NCI-H1092 treated with DMSO at 0.1 percent for 48 hours (cell line): Measurements from ENCODE around the gene KLF13.

Experiments used
- DNase-seq: peaks from one replicate; lab custom pipeline; 2025; lab: John Stamatoyannopoulos, UW

Gene KLF13

DNA sequence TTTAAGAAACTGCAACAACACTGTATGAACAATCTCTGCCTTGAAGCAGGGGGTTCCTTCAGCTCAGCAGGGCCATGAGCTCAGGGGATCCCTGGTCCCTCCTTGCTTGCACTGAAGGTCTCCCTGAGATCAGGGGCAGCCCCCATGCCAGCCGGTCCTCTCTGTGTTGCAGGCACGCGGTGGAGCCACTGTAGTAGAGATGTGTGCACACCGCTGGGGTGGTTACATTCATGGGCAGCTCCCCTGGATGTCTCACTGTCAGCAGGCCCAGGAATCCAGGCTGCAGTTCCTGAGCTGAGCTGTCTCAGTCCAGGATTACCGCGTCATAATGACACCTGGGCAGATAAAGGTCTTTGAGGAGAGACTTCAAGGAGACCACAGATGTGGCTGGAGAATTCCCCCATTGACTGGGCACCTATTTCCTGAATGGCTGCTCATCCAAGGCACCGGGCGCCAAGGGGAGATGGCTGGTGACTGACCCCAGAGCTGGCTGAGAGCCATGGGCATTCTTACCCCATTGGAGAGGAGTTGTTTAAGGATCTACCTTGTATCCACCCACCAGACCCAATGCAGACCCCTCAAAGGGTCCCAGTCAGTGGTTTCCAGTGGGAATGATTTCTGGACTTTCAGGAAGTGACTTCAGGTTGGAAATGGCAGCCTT lies 10.4 kb upstream of the KLF13 start:
- DNase-seq, result no peak

DNA sequence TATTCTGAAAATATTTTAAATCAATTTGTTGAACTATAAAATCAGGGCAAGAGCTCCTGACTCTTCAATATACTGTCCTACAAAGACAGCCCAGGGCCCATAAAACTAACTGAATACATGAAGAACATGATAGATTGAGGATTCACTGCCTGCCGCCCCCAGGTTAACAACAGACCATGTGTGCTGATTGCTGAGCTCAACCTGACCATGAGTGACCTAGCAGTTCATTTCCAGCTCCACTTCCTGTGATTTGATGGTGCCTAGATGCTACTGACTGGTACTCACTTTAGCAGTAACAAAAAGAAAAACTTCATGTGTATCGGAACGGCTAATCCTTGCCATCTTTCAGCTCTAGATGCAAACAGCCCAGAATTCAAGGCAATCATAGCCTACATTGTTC lies 9.6 kb upstream of the KLF13 start:
- no peak for DNase-seq

DNA sequence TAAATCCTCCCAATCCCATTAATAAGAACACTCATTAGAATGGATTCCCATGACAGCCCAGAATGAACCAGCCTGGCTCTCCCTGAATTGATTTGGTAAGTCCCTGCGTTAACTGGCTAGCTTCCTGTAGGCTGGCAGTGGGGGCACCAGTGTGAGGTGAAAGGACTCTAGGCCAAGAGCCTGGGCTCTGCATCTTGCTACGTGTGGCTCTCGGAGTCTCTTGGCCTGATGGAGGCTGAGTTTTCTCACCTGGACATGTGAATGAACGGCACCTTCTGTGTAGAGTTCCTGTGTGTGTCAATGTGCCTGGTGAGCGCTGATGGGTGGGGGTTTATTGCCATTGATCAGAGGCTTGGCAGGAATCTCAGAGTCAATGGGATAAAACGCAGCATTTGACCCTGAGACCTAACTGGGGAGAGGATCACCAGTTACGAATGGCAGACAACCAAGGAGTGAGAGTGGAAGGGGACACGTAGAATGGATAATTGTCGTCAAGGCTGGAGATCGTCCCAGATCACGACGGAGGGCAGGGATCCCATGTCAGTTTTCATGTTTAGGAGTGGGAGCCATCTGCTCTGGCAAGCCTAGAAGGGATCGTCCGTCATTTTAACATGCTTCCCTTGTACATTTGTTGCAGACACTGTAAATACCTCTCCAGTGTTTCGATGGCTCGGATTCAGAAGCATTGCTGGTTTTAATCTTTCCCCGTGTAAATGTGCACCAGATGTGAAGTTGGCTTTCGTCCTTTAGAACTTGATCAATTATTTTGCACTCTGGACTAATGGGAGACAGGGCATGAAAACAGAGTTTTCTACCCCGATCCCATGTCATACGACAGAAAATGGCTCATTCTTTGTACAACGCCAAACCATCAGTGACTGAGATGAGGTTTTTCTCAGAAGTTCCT lies 9.0 kb upstream of the KLF13 start:
- no peak for DNase-seq

DNA sequence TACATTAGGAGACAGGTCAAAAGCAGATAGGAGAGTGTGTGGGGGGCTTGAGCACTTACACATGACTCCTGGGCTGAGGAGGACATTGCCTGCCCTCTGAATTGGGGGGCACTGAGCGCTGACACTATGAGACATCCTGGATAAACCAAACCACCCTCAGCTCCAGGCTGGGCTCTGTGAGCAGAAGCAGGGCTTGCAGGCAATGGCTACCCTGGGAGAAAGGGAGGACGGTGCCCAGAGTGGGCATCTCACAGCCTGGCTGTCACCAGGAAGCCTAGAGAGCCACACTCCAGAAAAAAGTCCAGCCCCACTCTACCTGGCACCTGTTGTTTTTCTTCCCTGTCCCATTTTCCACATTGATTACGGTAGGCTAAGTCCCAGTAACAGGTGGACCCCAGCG lies 8.2 kb upstream of the KLF13 start:
- DNase-seq, result no peak

DNA sequence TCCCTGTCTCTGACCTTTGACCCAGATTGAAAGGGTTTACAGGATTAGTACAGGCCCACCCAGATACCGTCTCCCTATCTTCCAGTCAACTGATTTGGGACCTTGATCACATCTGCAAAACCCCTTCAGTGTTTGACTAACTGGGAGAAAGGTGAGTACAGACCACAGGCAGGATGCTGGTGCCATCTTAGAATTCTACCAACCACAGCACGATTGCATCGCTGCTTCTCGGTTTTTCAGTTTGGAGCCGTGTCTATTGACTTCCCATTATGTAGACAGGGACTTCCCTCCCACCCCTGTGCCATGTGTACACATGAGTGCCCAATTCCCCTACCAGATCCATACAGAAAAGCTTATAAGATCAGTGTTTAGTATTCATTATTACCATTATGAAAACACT lies 6.6 kb upstream of the KLF13 start:
- DNase-seq, result no peak

GRCh38 chr15:31321418-31321817 lies 5.2 kb upstream of the KLF13 start:
- DNase-seq, result no peak

DNA sequence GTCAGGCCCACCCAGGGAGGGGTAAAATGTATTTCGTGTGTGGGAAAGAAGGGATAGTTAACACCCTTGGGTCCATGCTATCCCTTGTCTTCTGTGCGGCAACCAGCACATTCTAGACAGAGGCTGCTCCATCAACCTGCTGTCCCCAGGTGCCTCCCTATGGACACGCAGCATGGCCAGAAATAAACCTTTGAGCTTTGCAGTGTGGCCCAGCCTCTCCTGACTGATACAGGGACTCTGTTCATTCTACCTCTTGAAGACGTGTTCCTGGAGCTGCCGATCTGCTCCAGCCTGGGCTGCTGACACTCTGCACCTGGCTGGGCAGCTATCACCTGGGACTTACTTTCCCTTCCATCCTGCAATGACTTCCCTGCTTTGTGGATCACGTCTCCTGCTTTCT lies 4.1 kb upstream of the KLF13 start:
- no peak for DNase-seq

DNA sequence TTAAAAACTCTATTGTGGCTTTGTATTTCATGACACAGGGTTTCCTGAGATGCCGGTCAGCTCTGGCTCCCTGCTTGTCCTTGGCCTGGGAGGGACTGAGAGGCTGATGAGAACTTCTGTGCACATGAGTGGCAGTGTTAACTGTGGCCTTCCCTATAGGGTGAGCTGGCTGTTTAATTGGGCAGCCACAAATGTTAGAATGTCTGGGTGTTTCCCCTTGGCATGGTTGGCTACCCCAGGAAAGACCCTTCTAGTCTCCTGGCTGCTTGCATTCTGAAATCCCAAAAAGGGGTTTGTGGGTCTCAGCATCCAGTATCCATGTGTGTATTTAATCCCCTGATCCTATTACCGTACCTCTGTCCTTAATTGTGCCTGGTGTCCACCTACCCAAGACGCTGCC lies 3.0 kb upstream of the KLF13 start:
- no peak for DNase-seq

DNA sequence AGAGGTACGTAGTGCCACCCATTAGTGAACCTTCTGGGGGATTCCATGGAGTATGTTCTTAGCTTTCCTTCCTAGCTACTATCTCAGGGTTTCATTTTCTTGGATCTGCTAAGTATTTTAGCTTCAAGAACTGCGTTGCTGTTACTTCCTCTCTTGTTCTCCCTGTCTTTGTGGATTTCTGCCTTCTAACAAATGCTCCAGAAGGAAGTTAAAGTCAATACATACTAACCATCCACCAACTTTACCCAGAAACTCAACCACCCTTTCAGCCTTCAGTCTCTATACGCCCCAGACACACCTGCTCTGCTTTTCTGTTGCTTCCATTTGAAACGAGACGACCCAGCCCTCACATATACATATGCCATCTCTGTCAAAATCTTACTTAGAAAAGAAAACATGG lies 2.4 kb upstream of the KLF13 start:
- no peak for DNase-seq

DNA sequence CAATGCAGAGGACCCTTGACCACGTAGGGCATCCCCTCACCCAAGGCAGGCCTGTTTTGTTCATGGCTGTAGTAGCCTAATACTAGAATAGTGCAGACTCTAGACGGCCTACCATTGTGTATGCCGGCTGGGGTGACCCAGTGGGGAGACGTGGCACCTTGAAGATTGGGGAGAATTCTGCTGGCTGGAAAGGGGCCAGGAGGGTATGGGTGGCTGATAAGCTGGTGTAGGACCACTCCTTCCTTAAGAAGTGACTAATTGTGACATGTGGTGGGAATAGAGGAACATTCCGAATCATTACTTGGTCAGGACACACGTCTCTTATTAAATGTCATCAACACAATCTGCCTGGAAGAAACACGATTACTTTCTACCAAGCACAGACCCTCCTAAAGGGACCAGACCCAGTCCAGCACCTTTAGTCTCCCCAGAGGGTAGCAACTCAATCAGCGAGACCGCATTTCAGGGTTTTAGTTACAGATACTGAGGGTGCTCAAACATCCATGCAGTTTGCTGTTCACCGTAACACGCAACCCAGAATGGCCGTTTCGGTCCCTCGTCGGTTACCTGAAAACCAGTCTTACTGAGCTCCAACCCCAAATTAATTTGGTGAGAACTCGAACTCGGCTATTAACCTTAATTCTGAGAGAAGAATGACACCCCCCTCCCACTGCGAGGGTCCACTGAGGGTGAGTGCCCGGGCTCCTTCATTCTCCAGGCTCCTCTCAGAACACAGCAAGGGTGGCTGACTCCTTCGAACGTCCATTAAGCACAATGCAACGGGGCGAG lies 1.6 kb upstream of the KLF13 start:
- no peak for DNase-seq

DNA sequence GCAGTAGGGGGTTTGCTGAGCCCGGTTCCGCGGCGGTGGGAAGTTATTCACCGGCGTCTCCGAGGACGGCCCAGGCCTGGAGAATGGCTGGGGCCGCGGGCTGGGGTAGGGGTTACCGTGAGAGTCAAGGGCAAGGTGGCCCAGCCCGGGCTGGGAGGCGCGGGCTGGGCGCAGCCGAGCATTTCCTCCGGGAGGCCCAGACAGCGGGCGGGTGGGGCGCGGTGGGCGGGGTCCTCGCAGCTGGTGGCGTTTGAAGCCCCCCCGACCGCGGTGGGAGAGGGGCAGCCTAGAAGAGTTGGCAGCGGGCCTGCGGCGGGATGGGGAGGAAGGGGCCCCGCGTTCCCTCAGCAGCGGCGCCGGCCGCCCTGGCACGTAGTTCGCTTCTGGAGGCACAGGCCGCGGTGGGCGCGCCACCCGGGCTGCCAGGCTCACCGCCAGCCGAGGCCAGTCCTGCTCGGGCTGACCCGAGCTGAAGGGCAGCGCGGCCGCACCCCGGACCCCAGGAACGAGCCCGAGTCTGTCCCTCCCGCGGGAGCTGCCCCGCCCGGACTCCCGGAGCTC lies 960 bp upstream of the KLF13 start:
- peak; percentile 48 for DNase-seq

- no peak for DNase-seq
These were observed 437 bp downstream of the KLF13 start for GRCh38 chr15:31326875-31327668.

DNA sequence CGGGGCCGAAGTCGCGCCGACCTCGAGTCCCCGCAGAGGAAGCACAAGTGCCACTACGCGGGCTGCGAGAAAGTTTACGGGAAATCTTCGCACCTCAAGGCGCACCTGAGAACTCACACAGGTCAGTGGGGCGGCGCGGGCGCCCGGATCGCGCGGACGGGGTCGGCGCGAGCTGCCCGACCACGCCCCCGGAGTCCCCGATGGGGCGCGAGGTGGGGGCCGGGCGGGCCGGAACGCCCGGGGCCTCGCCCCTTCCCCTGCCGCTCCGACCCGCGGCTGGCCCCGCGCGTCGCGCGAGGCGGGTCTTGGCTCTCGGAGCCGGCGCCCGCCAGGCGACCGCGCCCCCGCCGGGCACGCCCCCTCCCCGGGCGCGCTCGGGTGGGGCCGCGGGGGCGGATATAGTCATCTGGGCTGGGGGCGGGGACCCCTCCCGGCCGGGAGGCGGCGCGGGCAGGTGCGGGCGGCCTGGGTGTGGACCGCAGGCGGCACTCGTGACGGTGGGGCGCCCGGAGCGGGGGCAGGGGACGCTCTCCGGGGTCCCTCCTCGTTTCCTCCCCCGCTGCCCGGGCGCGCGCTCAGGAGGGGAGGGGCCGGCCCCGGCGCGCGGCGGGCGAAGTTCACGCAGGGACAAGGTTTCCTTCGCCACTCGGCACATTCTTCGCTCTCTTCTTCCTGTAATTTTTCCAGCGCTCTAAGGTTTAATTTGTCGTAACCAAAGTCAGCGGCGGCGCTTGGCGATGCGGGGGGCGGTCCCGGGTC lies 1.2 kb downstream of the KLF13 start:
- DNase-seq, result no peak

- DNase-seq, result no peak
These were observed 1.9 kb downstream of the KLF13 start for GRCh38 chr15:31328428-31328968.

DNA sequence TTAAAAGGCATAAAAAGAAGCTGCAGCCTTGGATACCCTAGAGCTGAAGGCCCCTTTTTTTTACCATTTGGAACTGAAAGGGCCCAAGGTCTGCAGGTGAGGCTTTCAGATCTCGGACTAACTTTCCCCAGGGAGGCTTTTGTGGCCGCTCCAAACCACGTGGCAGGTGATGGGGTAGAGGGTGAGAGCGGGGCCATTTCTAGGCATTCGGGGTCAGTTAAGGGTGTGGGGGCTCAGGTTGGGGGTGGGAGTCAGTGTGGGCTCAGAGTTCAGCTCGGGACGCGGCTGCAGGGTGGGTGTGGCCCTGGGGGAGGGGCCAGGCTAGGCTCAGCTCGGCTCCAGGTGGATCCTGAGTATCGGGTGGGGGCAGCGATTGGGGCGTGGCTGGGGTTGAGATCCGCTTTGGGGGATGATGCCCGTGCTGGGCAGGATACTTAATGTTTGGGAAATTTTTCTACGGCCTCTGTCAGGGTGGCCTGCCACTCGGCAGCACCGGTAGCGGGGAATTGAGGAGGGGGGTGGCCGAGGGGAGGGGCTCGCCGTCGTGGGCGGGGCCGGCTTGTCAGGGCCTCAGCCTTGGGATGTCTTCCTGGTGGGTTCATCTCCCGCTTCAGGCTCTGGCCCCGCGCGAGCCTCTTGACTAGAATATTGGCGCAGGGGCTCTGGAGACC lies 2.5 kb downstream of the KLF13 start:
- no peak for DNase-seq

GRCh38 chr15:31329640-31330010 lies 3.0 kb downstream of the KLF13 start:
- DNase-seq, result no peak

- no peak for DNase-seq
These were observed 3.6 kb downstream of the KLF13 start for GRCh38 chr15:31330111-31330785.

- DNase-seq, result no peak
These were observed 4.2 kb downstream of the KLF13 start for GRCh38 chr15:31330836-31331235.

GRCh38 chr15:31331389-31331788 lies 4.8 kb downstream of the KLF13 start:
- DNase-seq, result no peak
